ENCODE results near the gene KRTAP5-8. TPM values are rescaled to one million over a fixed set of nuclear protein-coding genes. Genes with fewer than 3 reads are reported as not detected.

Gene KRTAP5-8
- total and polyA plus RNA-seq, 2 of the 4 experiments (the other 2 are of a cell fraction), result 0.07 TPM; not detected in 1

DNA sequence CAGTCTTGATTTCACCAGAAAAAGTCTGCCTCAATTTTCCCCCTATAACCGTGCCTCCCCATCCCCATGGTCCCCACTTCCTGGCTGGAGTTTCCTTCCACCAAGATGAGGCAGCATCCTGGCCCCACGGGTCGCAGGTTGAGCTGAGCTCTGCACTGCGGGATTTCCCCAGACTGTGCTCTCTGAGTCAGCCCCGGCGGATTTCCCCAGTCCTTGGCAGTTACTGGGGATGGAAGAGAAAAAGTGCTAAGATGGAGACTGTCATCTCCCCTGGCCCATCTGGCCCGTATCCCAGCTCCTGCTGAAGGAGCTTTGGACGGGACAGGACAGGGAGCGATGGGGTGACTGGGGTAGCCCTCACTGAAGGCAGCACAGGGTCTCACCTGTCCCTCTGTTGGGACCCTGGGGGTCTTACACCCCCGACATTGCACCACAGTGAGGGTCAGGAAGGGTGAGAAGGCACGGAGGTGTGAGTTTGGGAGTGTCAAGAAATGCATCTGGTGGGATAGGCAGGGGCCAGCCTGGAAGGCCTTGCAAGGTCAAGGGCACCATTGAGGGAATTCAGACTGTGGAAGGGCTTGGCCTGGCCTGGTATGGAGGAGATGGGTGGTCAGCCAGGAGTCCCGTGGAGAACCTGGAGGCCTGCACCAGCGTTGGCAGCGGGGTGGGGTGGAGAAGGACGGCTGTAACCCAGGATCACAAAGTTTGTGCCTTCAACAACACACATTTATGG is 48.3 kb upstream of the KRTAP5-8 start:
- Histone ChIP-seq H3K9me3 (ENCODE audit: control insufficient read depth, insufficient read depth, low read length) (no peaks in the 10 kb centered on the region), H2AFZ (replicated peaks; ENCODE audit: low read length, poor library complexity) (peak overlapping the region; percentile 51), H2BK5ac (ENCODE audit: low read depth, low read length, poor library complexity, severe bottlenecking) (no peak overlapping the region), H3K4me2 (ENCODE audit: low read depth, low read length) (no peak overlapping the region), H2BK120ac (ENCODE audit: low read depth, low read length) (no peak overlapping the region), H3K4me1 (ENCODE audit: control insufficient read depth, insufficient read depth, low read length) (peaks cover 11% of the 10 kb centered on the region; the same call in 1 of the 2 replicates), H4K91ac (ENCODE audit: insufficient read depth, low read depth, low read length) (no peak overlapping the region), H2BK20ac (ENCODE audit: low read depth, low read length) (no peak overlapping the region), H3K79me1 (ENCODE audit: low read depth in 1 of 2, low read length in 2 of 2) (peaks cover 4 to 5% of the 10 kb centered on the region in 2 experiments; a peak in 2 of 4 replicates), H3K14ac (replicated peaks; ENCODE audit: low read depth, low read length) (no peak overlapping the region), H3K27ac (ENCODE audit: insufficient read depth, low read length) (no peak overlapping the region), H3K4ac (ENCODE audit: low read depth, low read length) (no peak overlapping the region), H3K9me1 (ENCODE audit: insufficient read depth, low read length) (peaks cover 30% of the 10 kb centered on the region), H3K27me3 (ENCODE audit: control insufficient read depth, insufficient read depth, low read length) (no peaks in the 10 kb centered on the region), H3K9ac (ENCODE audit: low read depth, low read length) (no peak overlapping the region), H2AK9ac (replicated peaks; ENCODE audit: low read depth, low read length, poor library complexity) (peak overlapping the region; percentile 26), H4K20me1 (ENCODE audit: insufficient read depth, low read length) (no peaks in the 10 kb centered on the region; the same call in 1 of the 2 replicates), H3K23ac (ENCODE audit: low read depth, low read length) (no peak overlapping the region), H3K56ac (ENCODE audit: extremely low read depth, insufficient read depth, low read length) (no peak overlapping the region), H3K18ac (ENCODE audit: low read depth, low read length) (no peak overlapping the region), H3K4me3 (ENCODE audit: insufficient read depth, low read depth, low read length) (no peak overlapping the region), H2AK5ac (ENCODE audit: low read depth, low read length) (no peak overlapping the region), H3K36me3 (ENCODE audit: control insufficient read depth, insufficient read depth, low read length) (peaks cover 48% of the 10 kb centered on the region), H4K5ac (ENCODE audit: low read depth, low read length) (no peak overlapping the region), H4K8ac (ENCODE audit: low read depth in 2 of 2, low read length in 2 of 2) (no peak overlapping the region), H2BK15ac (ENCODE audit: low read depth, low read length) (no peak overlapping the region)
- intact Hi-C loops (cut with micrococcal nuclease), result no loop called here
- TF ChIP-seq USF2 (IDR thresholded peaks at IDR 0.05; ENCODE audit: low read depth, low read length) (no peak), RFX5 (IDR thresholded peaks at IDR 0.05; ENCODE audit: low read depth, low read length) (no peak), FOS (IDR thresholded peaks at IDR 0.05; ENCODE audit: low read depth, low read length) (peak; percentile 47; the same call in 1 of the 2 replicates), MAZ (IDR thresholded peaks at IDR 0.05; ENCODE audit: borderline replicate concordance, low read depth, low read length) (0 out of 2 replicates have a peak, but pooled peaks have one; percentile 15), CEBPB (IDR thresholded peaks at IDR 0.05; ENCODE audit: low read depth, low read length) (peak; percentile 19; the same call in 1 of the 2 replicates), CHD1 (IDR thresholded peaks at IDR 0.05; ENCODE audit: low read depth, low read length) (no peak), ELK1 (IDR thresholded peaks at IDR 0.05; ENCODE audit: borderline replicate concordance, low read depth, low read length) (no peak)
- CTCF ChIA-PET, result no interaction called here
- no CpG with 5 or more reads among the region's 15 CpGs for WGBS, 2 experiments (ENCODE audit: extremely low coverage in 2 of 2, insufficient read length in 1 of 2)
- ATAC-seq (ENCODE audit: low read depth) (peak; percentile 58), DNase-seq (peak; percentile 82)
- POLR2A ChIA-PET (ENCODE audit: unreplicated experiment), result no interaction called here
- dilution Hi-C loops (cut with HindIII; ENCODE audit: low sequenced_read_pairs, unreplicated experiment), result no loop called here
- in situ Hi-C loops (cut with MboI; ENCODE audit: low sequenced_read_pairs), result no loop called here
- BruUV-seq (replicated peaks), result no TSS peak
